PC-3 (cell line): ENCODE results near the gene APOL6. TPM values are rescaled to one million over a fixed set of nuclear protein-coding genes. Genes with fewer than 3 reads are reported as not detected.

Experiments used
- ATAC-seq: fragments of 200-7000 bp; cut with Tn5 transposase; 2 replicates; pipeline ENCODE4 v1.9.1; 2020; ENCODE audit warnings: mild to moderate bottlenecking, moderate library complexity
- BruUV-seq: library from RNA; stranded (reverse); fragments of 400-500 nt; replicated peaks from 2 replicates; lab custom pipeline; 2021; lab: Mats Ljungman, UMichigan
- CTCF ChIA-PET: fragments of 300-600 bp; sonication (Branson Sonifier 250); formaldehyde crosslinking; loops from one replicate; lab custom pipeline; 2022; ENCODE audit warnings: antibody characterized with exemption; lab: Charles Lee
- POLR2A ChIA-PET: fragments of 300-600 bp; sonication (Branson Sonifier 250); formaldehyde crosslinking; loops from one replicate; lab custom pipeline; 2022; ENCODE audit warnings: antibody characterized with exemption; ENCODE audit not compliant: unreplicated experiment; lab: Charles Lee
- DNase-seq: peaks from one replicate; pipeline ENCODE4 v3.0.0-alpha.2; 2015
- H2AFZ ChIP-seq: fragments of 300-600 bp; sonication (generic); 2 replicates; pipeline ENCODE4 v1.6.0; 2016; ENCODE audit warnings: antibody characterized with exemption, low read length
- H3F3A ChIP-seq: fragments of 300-600 bp; sonication (generic); one replicate; pipeline ENCODE4 v1.6.0; 2017; ENCODE audit warnings: antibody characterized with exemption, low read length, control low read depth, mild to moderate bottlenecking; ENCODE audit not compliant: unreplicated experiment
- H3K27ac ChIP-seq: fragments of 300-600 bp; sonication (generic); 2 replicates; pipeline ENCODE4 v1.5.1; 2016; ENCODE audit warnings: mild to moderate bottlenecking, low read length
- H3K27me3 ChIP-seq: fragments of 300-600 bp; sonication (generic); 2 replicates; pipeline ENCODE4 v1.6.1; 2016; ENCODE audit warnings: low read length, mixed read lengths
- H3K36me3 ChIP-seq: fragments of 300-600 bp; sonication (generic); 2 replicates; pipeline ENCODE4 v1.6.1; 2016; ENCODE audit warnings: low read depth, mixed run types, low read length, mixed read lengths
- H3K4me1 ChIP-seq: fragments of 300-600 bp; sonication (generic); 2 replicates; pipeline ENCODE4 v1.5.1; 2016; ENCODE audit warnings: low read length; ENCODE audit not compliant: insufficient read depth
- H3K4me2 ChIP-seq: fragments of 300-600 bp; sonication (generic); 2 replicates; pipeline ENCODE4 v1.6.0; 2016; ENCODE audit warnings: low read length
- H3K4me3 ChIP-seq: fragments of 300-600 bp; sonication (generic); 2 replicates; pipeline ENCODE4 v1.5.1; 2016; ENCODE audit warnings: mild to moderate bottlenecking, low read length, mixed read lengths
- H3K79me2 ChIP-seq: fragments of 300-600 bp; sonication (generic); 2 replicates; pipeline ENCODE4 v1.6.1; 2017; ENCODE audit warnings: low read length, mixed read lengths
- H3K9ac ChIP-seq: fragments of 300-600 bp; sonication (generic); 2 replicates; pipeline ENCODE4 v1.6.0; 2016; ENCODE audit warnings: mild to moderate bottlenecking, low read length
- H3K9me2 ChIP-seq: fragments of 300-600 bp; sonication (generic); replicated peaks from 2 replicates; pipeline ENCODE4 v1.6.1; 2016; ENCODE audit warnings: mixed run types, low read length, mixed read lengths
- H3K9me3 ChIP-seq: fragments of 300-600 bp; sonication (generic); 2 replicates; pipeline ENCODE4 v1.6.1; 2016; ENCODE audit warnings: low read length, mixed read lengths
- H4K20me1 ChIP-seq: fragments of 300-600 bp; sonication (generic); 2 replicates; pipeline ENCODE4 v1.6.1; 2016; ENCODE audit warnings: low read length, mixed read lengths
- CTCF ChIP-seq: fragments of 300-600 bp; sonication (generic); conservative IDR thresholded peaks from 2 replicates; pipeline ENCODE4 v1.5.1; 2017; ENCODE audit warnings: antibody characterized with exemption, low read depth, mild to moderate bottlenecking, low read length
- EZH2 ChIP-seq: fragments of 300-600 bp; sonication (generic); IDR thresholded peaks from one replicate; pipeline ENCODE4 v1.6.1; 2017; ENCODE audit warnings: antibody characterized with exemption, mild to moderate bottlenecking, low read length; ENCODE audit not compliant: unreplicated experiment
- EZH2phosphoT487 ChIP-seq: fragments of 300-600 bp; sonication (generic); IDR thresholded peaks from 2 replicates; pipeline ENCODE4 v1.6.1; 2018; ENCODE audit warnings: mild to moderate bottlenecking, antibody characterized with exemption, low read length, borderline replicate concordance
- intact Hi-C: fragments of 100-400 bp; cut with micrococcal nuclease; formaldehyde crosslinking; loops from 2 replicates; pipeline ENCODE4 v1.9.0; 2023
- total RNA-seq: library from RNA; depleted of rRNA; stranded (reverse); fragments of >200 nt; gene quantifications from 2 replicates; pipeline ENCODE4 v1.2.3, GENCODE V29; 2014

Gene APOL6
- total RNA-seq, 1 experiment from 2014 or later: 8.2 TPM

GRCh38 chr22:35637254-35637653 is 11.0 kb upstream of the APOL6 start:
- ATAC-seq: no peak
- BruUV-seq: no TSS peak

DNA sequence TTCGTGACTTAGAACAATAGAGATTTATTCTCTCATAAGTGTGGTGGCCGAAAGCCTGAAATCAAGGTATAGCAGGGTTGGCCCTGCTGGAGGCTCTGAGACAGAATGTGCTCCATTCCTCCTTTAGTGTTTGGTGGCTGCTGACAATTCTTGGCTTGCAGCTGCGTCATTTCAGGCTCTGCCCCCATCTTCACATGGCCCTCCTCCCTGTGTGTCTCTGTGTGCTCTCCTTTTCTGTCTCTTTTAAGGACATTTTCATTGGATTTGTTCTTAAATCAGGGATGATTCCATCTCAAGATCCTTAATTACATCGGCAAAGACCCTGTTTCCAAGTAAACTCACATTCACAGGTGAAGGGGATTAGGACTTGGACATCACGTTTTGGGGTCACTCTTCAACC is 10.2 kb upstream of the APOL6 start:
- H3K27me3 ChIP-seq: no peaks in the 10 kb centered on the region
- no peaks in the 10 kb centered on the region for H3K36me3 ChIP-seq
- H4K20me1 ChIP-seq: no peaks in the 10 kb centered on the region
- no peak overlapping the region for H3K27ac ChIP-seq
- intact Hi-C loops: no loop called here
- H3K79me2 ChIP-seq: no peaks in the 10 kb centered on the region
- no peaks in the 10 kb centered on the region for H3K9me2 ChIP-seq
- no peak for TF ChIP-seq EZH2phosphoT487
- TF ChIP-seq CTCF: no peak
- no peak for TF ChIP-seq EZH2
- BruUV-seq: no TSS peak
- H3F3A ChIP-seq: no peaks in the 10 kb centered on the region
- no peak overlapping the region for H3K9ac ChIP-seq
- H3K4me3 ChIP-seq: no peak overlapping the region
- H3K4me1 ChIP-seq: no peaks in the 10 kb centered on the region
- CTCF ChIA-PET: no interaction called here
- H2AFZ ChIP-seq: no peak overlapping the region
- DNase-seq (no peak), ATAC-seq (no peak)
- no peak overlapping the region for H3K4me2 ChIP-seq
- POLR2A ChIA-PET: no interaction called here
- H3K9me3 ChIP-seq: no peaks in the 10 kb centered on the region

More at GRCh38 chr22:35637254-35637653, 11.0 kb upstream of the APOL6 start:
- H2AFZ ChIP-seq: no peak overlapping the region
- ChIA-PET POLR2A (no interaction called here), CTCF (no interaction called here)
- H3K4me2 ChIP-seq: no peak overlapping the region
- H4K20me1 ChIP-seq: no peaks in the 10 kb centered on the region
- intact Hi-C loops: no loop called here
- no peak for DNase-seq
- H3K27me3 ChIP-seq: no peaks in the 10 kb centered on the region
- no peaks in the 10 kb centered on the region for H3K79me2 ChIP-seq
- H3K9ac ChIP-seq: no peak overlapping the region
- H3K9me3 ChIP-seq: no peaks in the 10 kb centered on the region
- TF ChIP-seq CTCF (no peak), EZH2phosphoT487 (no peak), EZH2 (no peak)
- H3F3A ChIP-seq: no peaks in the 10 kb centered on the region
- H3K36me3 ChIP-seq: no peaks in the 10 kb centered on the region
- H3K9me2 ChIP-seq: no peaks in the 10 kb centered on the region
- H3K27ac ChIP-seq: no peak overlapping the region
- H3K4me3 ChIP-seq: no peak overlapping the region
- H3K4me1 ChIP-seq: no peaks in the 10 kb centered on the region

DNA sequence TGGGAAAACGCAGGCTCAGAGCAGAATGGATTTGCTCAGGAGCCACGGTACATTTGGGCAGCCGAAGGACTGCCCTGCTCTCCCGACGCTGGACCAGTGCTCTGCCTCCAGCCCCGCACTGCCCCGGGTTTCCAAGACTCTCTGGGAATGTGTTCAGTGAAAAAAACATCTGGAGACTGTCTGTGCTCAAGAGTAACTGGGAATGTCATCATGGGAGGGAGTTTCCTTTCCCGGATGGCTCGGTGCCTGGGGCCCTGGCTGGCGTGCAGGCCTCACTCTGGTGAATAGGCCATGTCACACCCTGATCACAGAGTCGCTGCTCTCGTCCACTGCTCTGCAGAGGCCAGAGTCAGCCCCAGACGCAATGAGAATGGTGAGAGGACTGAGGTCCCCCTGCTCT is 9.8 kb upstream of the APOL6 start:
- Histone ChIP-seq H3K9me3 (no peaks in the 10 kb centered on the region), H3K79me2 (no peaks in the 10 kb centered on the region), H3K27ac (no peak overlapping the region), H2AFZ (no peak overlapping the region), H3K4me3 (no peak overlapping the region), H3K27me3 (no peaks in the 10 kb centered on the region), H3K9me2 (no peaks in the 10 kb centered on the region), H3K9ac (no peak overlapping the region), H3K4me2 (no peak overlapping the region), H3F3A (no peaks in the 10 kb centered on the region), H4K20me1 (no peaks in the 10 kb centered on the region), H3K36me3 (no peaks in the 10 kb centered on the region), H3K4me1 (no peaks in the 10 kb centered on the region)
- intact Hi-C loops: no loop called here
- POLR2A ChIA-PET: no interaction called here
- no peak for ATAC-seq
- TF ChIP-seq CTCF: no peak
- no peak for TF ChIP-seq EZH2
- no peak for TF ChIP-seq EZH2phosphoT487
- CTCF ChIA-PET: no interaction called here
- no TSS peak for BruUV-seq
- no peak for DNase-seq
